ENCODE results near the gene ARHGEF19.

DNA sequence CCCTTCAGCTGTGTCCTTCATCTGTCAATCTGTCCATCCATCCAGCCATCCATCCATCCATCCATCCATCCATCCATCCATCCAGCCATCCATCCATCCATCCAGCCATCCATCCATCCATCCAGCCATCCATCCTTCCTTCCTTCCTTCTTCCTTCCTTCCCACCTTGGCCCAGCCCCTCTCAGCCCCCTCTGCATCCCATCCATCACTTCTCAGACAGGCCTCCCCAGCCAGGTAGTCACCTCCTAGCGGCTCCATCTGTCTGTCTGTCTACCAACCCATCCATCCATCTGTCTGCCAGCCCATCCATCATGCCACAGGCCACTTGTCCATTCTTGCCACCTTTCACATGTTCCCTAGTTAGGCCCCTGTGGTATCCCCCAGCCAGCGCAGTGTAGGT, 46.3 kb downstream of the ARHGEF19 start:
- TF ChIP-seq, protein P1, sequence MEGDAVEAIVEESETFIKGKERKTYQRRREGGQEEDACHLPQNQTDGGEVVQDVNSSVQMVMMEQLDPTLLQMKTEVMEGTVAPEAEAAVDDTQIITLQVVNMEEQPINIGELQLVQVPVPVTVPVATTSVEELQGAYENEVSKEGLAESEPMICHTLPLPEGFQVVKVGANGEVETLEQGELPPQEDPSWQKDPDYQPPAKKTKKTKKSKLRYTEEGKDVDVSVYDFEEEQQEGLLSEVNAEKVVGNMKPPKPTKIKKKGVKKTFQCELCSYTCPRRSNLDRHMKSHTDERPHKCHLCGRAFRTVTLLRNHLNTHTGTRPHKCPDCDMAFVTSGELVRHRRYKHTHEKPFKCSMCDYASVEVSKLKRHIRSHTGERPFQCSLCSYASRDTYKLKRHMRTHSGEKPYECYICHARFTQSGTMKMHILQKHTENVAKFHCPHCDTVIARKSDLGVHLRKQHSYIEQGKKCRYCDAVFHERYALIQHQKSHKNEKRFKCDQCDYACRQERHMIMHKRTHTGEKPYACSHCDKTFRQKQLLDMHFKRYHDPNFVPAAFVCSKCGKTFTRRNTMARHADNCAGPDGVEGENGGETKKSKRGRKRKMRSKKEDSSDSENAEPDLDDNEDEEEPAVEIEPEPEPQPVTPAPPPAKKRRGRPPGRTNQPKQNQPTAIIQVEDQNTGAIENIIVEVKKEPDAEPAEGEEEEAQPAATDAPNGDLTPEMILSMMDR (IDR thresholded peaks at IDR 0.05; ENCODE audit: insufficient read depth, low read length): no peak
- TF ChIP-seq GABPA (IDR thresholded peaks at IDR 0.05; ENCODE audit: low read depth) (no peak), SPI1 (IDR thresholded peaks at IDR 0.05; ENCODE audit: borderline replicate concordance, low read depth) (no peak), POLR2AphosphoS5 (IDR thresholded peaks at IDR 0.05; ENCODE audit: low read depth) (no peak)
- TF ChIP-seq, protein P2, sequence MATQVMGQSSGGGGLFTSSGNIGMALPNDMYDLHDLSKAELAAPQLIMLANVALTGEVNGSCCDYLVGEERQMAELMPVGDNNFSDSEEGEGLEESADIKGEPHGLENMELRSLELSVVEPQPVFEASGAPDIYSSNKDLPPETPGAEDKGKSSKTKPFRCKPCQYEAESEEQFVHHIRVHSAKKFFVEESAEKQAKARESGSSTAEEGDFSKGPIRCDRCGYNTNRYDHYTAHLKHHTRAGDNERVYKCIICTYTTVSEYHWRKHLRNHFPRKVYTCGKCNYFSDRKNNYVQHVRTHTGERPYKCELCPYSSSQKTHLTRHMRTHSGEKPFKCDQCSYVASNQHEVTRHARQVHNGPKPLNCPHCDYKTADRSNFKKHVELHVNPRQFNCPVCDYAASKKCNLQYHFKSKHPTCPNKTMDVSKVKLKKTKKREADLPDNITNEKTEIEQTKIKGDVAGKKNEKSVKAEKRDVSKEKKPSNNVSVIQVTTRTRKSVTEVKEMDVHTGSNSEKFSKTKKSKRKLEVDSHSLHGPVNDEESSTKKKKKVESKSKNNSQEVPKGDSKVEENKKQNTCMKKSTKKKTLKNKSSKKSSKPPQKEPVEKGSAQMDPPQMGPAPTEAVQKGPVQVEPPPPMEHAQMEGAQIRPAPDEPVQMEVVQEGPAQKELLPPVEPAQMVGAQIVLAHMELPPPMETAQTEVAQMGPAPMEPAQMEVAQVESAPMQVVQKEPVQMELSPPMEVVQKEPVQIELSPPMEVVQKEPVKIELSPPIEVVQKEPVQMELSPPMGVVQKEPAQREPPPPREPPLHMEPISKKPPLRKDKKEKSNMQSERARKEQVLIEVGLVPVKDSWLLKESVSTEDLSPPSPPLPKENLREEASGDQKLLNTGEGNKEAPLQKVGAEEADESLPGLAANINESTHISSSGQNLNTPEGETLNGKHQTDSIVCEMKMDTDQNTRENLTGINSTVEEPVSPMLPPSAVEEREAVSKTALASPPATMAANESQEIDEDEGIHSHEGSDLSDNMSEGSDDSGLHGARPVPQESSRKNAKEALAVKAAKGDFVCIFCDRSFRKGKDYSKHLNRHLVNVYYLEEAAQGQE (IDR thresholded peaks at IDR 0.05; ENCODE audit: insufficient replicate concordance, low read depth): no peak
